NCI-H2227 (cell line): Measurements from ENCODE around the gene RNASE13.
"Not testable (repeated sequence)": the region's sequence is repeated elsewhere in the genome, so short reads cannot be mapped to it uniquely, and the experiment has no call there.

Experiments
- DNase-seq: peaks from one replicate; lab custom pipeline; 2025; ENCODE audit not compliant: unreplicated experiment; lab: John Stamatoyannopoulos, UW

The RNASE13 gene

GRCh38 chr14:20996521-20996920, 38.1 kb downstream of the RNASE13 start:
- DNase-seq: no peak

- DNase-seq: peak; percentile 96
Measured at GRCh38 chr14:20989787-20990600, 44.6 kb downstream of the RNASE13 start, which contains the start of gene METTL17. METTL17 (plus strand) TSS chr14:20989980; CDS start chr14:20990003, 23 bp downstream.

GRCh38 chr14:20989471-20989786, 45.2 kb downstream of the RNASE13 start:
- no peak for DNase-seq

- no peak for DNase-seq
Measured at GRCh38 chr14:20988717-20989470, 45.7 kb downstream of the RNASE13 start.

- DNase-seq: no peak
Measured at GRCh38 chr14:20986811-20987210, 47.8 kb downstream of the RNASE13 start.

GRCh38 chr14:20985650-20986049, 49.0 kb downstream of the RNASE13 start:
- not testable (repeated sequence) for DNase-seq
